ENCODE data around the gene TMTC4.

DNA sequence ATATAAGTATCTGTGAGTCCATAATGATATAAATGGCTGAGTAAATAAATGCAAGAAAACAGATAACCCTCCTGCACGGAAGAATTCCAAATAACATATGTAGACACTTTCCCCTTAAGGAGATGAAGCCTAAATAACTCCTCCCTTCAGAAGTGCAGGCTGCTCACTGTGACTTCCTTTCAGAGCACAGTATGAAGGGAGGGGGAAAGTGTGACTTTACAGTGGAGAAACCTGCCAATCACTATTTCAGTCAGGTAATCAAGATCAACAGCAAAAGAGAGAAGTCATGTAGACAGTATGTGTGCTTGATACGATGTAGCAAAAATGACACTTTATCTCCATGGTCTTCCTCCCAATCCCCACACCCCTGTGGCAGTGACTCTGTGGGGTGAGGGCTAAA, 93.1 kb downstream of the TMTC4 start:
- TF ChIP-seq EZH2 (IDR thresholded peaks at IDR 0.05; ENCODE audit: borderline replicate concordance, insufficient read depth, low read length, poor library complexity, severe bottlenecking), result no peak
- TF ChIP-seq, protein P1, sequence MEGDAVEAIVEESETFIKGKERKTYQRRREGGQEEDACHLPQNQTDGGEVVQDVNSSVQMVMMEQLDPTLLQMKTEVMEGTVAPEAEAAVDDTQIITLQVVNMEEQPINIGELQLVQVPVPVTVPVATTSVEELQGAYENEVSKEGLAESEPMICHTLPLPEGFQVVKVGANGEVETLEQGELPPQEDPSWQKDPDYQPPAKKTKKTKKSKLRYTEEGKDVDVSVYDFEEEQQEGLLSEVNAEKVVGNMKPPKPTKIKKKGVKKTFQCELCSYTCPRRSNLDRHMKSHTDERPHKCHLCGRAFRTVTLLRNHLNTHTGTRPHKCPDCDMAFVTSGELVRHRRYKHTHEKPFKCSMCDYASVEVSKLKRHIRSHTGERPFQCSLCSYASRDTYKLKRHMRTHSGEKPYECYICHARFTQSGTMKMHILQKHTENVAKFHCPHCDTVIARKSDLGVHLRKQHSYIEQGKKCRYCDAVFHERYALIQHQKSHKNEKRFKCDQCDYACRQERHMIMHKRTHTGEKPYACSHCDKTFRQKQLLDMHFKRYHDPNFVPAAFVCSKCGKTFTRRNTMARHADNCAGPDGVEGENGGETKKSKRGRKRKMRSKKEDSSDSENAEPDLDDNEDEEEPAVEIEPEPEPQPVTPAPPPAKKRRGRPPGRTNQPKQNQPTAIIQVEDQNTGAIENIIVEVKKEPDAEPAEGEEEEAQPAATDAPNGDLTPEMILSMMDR (IDR thresholded peaks at IDR 0.05; ENCODE audit: poor library complexity, severe bottlenecking), result no peak
- TF ChIP-seq POLR2AphosphoS5 (IDR thresholded peaks at IDR 0.05), result no peak
- TF ChIP-seq SMC3 (conservative IDR thresholded peaks at IDR 0.05; ENCODE audit: poor library complexity), result no peak
